H1 (cell line): Measurements from ENCODE around the gene GJC2. TPM values are rescaled to one million over a fixed set of nuclear protein-coding genes. Genes with fewer than 3 reads are reported as not detected.
A peak's percentile ranks its signal among the peaks of the same experiment; 100 is the strongest.

Experiments
- ASH2L ChIP-seq: fragments of 200-600, 300-600 bp; sonication (generic); IDR thresholded peaks from one replicate; pipeline ENCODE4 v1.7.1; 2017; ENCODE audit warnings: low read length
- CHD7 ChIP-seq: fragments of 300-600 bp; sonication (generic); IDR thresholded peaks from 2 replicates; pipeline ENCODE4 v1.7.1; 2012; ENCODE audit warnings: low read length, moderate library complexity, mild to moderate bottlenecking, inconsistent platforms; ENCODE audit not compliant: insufficient replicate concordance
- CTBP2 ChIP-seq: IDR thresholded peaks from 2 replicates; pipeline ENCODE4 v1.7.0; 2011; ENCODE audit warnings: borderline replicate concordance, mild to moderate bottlenecking, moderate library complexity, mixed read lengths, low read length; ENCODE audit not compliant: insufficient read depth, insufficient read length
- EGR1 ChIP-seq: IDR thresholded peaks from 2 replicates; pipeline ENCODE4 v1.6.1; 2011; ENCODE audit warnings: low read depth, low read length, borderline replicate concordance
- HDAC2 ChIP-seq, 2 experiments: fragments of 300-600 bp in 1 of 2; sonication (generic) in 1 of 2; IDR thresholded peaks; 2 replicates each; pipeline ENCODE4 v1.6.1; 2011 to 2012; ENCODE audit warnings: low read depth in 2 of 2, low read length in 2 of 2, mild to moderate bottlenecking in 2 of 2, moderate library complexity in 2 of 2, borderline replicate concordance in 1 of 2, inconsistent platforms in 1 of 2
- KDM4A ChIP-seq: IDR thresholded peaks from one replicate; pipeline ENCODE4 v1.7.1; 2012; ENCODE audit warnings: low read depth, mild to moderate bottlenecking, moderate library complexity, low read length, inconsistent platforms; ENCODE audit not compliant: severe bottlenecking
- RBBP5 ChIP-seq: IDR thresholded peaks from 2 replicates; pipeline ENCODE4 v1.7.1; 2012; ENCODE audit warnings: low read depth, mild to moderate bottlenecking, inconsistent platforms, low read length, moderate library complexity, borderline replicate concordance
- SP1 ChIP-seq: IDR thresholded peaks from 2 replicates; pipeline ENCODE4 v1.6.1; 2011; ENCODE audit warnings: low read depth, low read length
- YY1 ChIP-seq: IDR thresholded peaks from 2 replicates; pipeline ENCODE4 v1.6.1; 2011; ENCODE audit warnings: low read depth, mild to moderate bottlenecking, low read length
- polyA plus RNA-seq, 7 experiments: library from polyadenylated mRNA; depleted of rRNA in 3 of 7; stranded (reverse) in 5 of 7; unstranded in 2 of 7; fragments of >200 nt in 5 of 7; fragments of 200-250 nt in 2 of 7; gene quantifications; 1 replicate in 5 of 7; 2 replicates in 1 of 7; 4 replicates in 1 of 7; pipeline versions ENCODE4 v1.2.1 to v1.2.3, GENCODE V29; 2011 to 2013; ENCODE audit warnings: missing spikeins in 2 of 7, mixed read lengths in 2 of 7
- total RNA-seq: library from RNA; stranded (reverse); fragmentation: NEBNext Ultra II Directional; extraction: Animal tissue kit (Norgen Biotek cat#: 25700); gene quantifications from 2 replicates; pipeline ENCODE4 v1.2.1, GENCODE V29; 2021

Gene GJC2
- total and polyA plus RNA-seq, 2 of the 8 experiments (the other 6 are each of a cell fraction or from before 2014, with no cell fraction given) = 0.17 to 0.54 TPM

- no peak for TF ChIP-seq CHD7
- peak; percentile 68; the same call in 1 of the 2 replicates for TF ChIP-seq EGR1
- peak; percentile 60; the same call in 1 of the 2 replicates for TF ChIP-seq RBBP5
- TF ChIP-seq HDAC2 (IDR thresholded peaks at IDR 0.05; ENCODE audit: borderline replicate concordance in 1 of 2, low read depth in 2 of 2, low read length in 2 of 2) = peak in 1 of 2 experiments; percentile 81; a peak in 2 of 4 replicates
- TF ChIP-seq YY1 = no peak
- peak; percentile 89 for TF ChIP-seq KDM4A
- peak; percentile 89 for TF ChIP-seq CTBP2
- TF ChIP-seq ASH2L = peak; percentile 46
- peak; percentile 39; the same call in 1 of the 2 replicates for TF ChIP-seq SP1
Observed at GRCh38 chr1:228139931-228140723, 9.6 kb upstream of the GJC2 start, which contains the start of gene GUK1 (continued).
